CD4-positive, CD25-positive, alpha-beta regulatory T cell (primary cell): ENCODE data around the gene CCER1. TPM values are rescaled to one million over a fixed set of nuclear protein-coding genes. Genes with fewer than 3 reads are reported as not detected.

Source experiments
- ATAC-seq, 2 donors: fragments of 150-1000 bp; cut with Tn5 transposase; one replicate each; pipeline ENCODE4 v1.10.0; 2021; ENCODE audit warnings: low read depth in 2 of 2, moderate number of reproducible peaks in 2 of 2, moderate library complexity in 1 of 2
- DNase-seq, 3 donors: peaks; one replicate each; pipeline versions ENCODE4 v3.0.0 to v3.0.0-alpha.2; 2012 to 2022; ENCODE audit warnings: mixed read lengths in 1 of 3
- H3K27ac ChIP-seq: one replicate; pipeline ENCODE4 v1.7.0; 2013; ENCODE audit warnings: mild to moderate bottlenecking, low read length; ENCODE audit not compliant: insufficient read depth, poor library complexity, severe bottlenecking
- H3K27me3 ChIP-seq: one replicate; pipeline ENCODE4 v1.7.0; 2013; ENCODE audit warnings: low read length; ENCODE audit not compliant: control insufficient read depth, insufficient read depth
- H3K36me3 ChIP-seq: one replicate; pipeline ENCODE4 v1.7.0; 2013; ENCODE audit warnings: mild to moderate bottlenecking, low read length, moderate library complexity; ENCODE audit not compliant: control insufficient read depth, insufficient read depth
- H3K4me1 ChIP-seq: 2 replicates; pipeline ENCODE4 v1.7.0; 2013; ENCODE audit warnings: mild to moderate bottlenecking, low read length; ENCODE audit not compliant: insufficient read depth, control insufficient read depth, poor library complexity, severe bottlenecking
- H3K4me3 ChIP-seq: one replicate; pipeline ENCODE4 v1.7.0; 2013; ENCODE audit warnings: low read depth, mild to moderate bottlenecking, low read length, moderate library complexity
- H3K9me3 ChIP-seq, 2 experiments: 1 replicate in 1 of 2; 2 replicates in 1 of 2; pipeline ENCODE4 v1.7.0; 2013; ENCODE audit warnings: low read length in 2 of 2, mild to moderate bottlenecking in 1 of 2, moderate library complexity in 1 of 2; ENCODE audit not compliant: control insufficient read depth in 2 of 2
- H3K27ac Mint-ChIP-seq, 3 donors: one replicate each; pipeline ENCODE4 v1.8.0; 2020 to 2022; ENCODE audit warnings: mild to moderate bottlenecking in 3 of 3, mixed read lengths in 3 of 3, moderate library complexity in 2 of 3
- H3K27me3 Mint-ChIP-seq: one replicate; pipeline ENCODE4 v1.8.0; 2022; ENCODE audit warnings: mild to moderate bottlenecking, mixed read lengths
- H3K36me3 Mint-ChIP-seq: one replicate; pipeline ENCODE4 v1.8.0; 2020; ENCODE audit warnings: mixed read lengths
- H3K4me1 Mint-ChIP-seq, 4 donors: one replicate each; pipeline ENCODE4 v1.8.0; 2020 to 2022; ENCODE audit warnings: mixed read lengths in 4 of 4, mild to moderate bottlenecking in 1 of 4
- H3K4me3 Mint-ChIP-seq, 4 donors: one replicate each; pipeline ENCODE4 v1.8.0; 2020 to 2022; ENCODE audit warnings: mild to moderate bottlenecking in 4 of 4, mixed read lengths in 4 of 4, moderate library complexity in 3 of 4
- H3K9me3 Mint-ChIP-seq, 7 donors: one replicate each; pipeline ENCODE4 v1.8.0; 2020 to 2022; ENCODE audit warnings: mixed read lengths in 7 of 7, mild to moderate bottlenecking in 3 of 7, moderate library complexity in 2 of 7
- polyA plus RNA-seq, 4 donors: library from polyadenylated mRNA; unstranded; fragments of 300-500 nt; fragmentation: Illumina TruSeq; gene quantifications; one replicate each; pipeline ENCODE4 v1.2.3, GENCODE V29; 2021
- total RNA-seq: library from RNA; stranded (reverse); gene quantifications from one replicate; pipeline ENCODE4 v1.2.3, GENCODE V29; 2022

Gene CCER1
- total and polyA plus RNA-seq, 5 donors from 2014 or later, result not detected

- H3K36me3 Mint-ChIP-seq, result no peaks in the 10 kb centered on the region
- peaks cover 9% of the 10 kb centered on the region for H3K27me3 Mint-ChIP-seq
- Histone ChIP-seq H3K36me3 (no peaks in the 10 kb centered on the region), H3K9me3 (no peaks in the 10 kb centered on the region), H3K27ac (no peak overlapping the region), H3K4me3 (no peak overlapping the region), H3K4me1 (no peaks in the 10 kb centered on the region), H3K27me3 (peaks cover 2% of the 10 kb centered on the region)
- no peak overlapping the region for H3K4me3 Mint-ChIP-seq
- peak in 1 of 2 donors; percentile 25 for ATAC-seq
- peak in 1 of 3 donors; percentile 34 for DNase-seq
- peaks cover 0 to 1% (median 0%) of the 10 kb centered on the region in 7 donors for H3K9me3 Mint-ChIP-seq
- no peak overlapping the region for H3K27ac Mint-ChIP-seq
- H3K4me1 Mint-ChIP-seq, result no peaks in the 10 kb centered on the region
These were observed 23.3 kb upstream of the CCER1 start for GRCh38 chr12:90978117-90978770.

GRCh38 chr12:90977224-90977623, 22.2 kb upstream of the CCER1 start:
- Histone ChIP-seq H3K36me3 (no peaks in the 10 kb centered on the region), H3K27me3 (peaks cover 2% of the 10 kb centered on the region), H3K27ac (no peak overlapping the region), H3K4me1 (no peaks in the 10 kb centered on the region), H3K9me3 (no peaks in the 10 kb centered on the region), H3K4me3 (no peak overlapping the region)
- no peak for DNase-seq
- no peak overlapping the region for H3K27ac Mint-ChIP-seq
- no peaks in the 10 kb centered on the region for H3K9me3 Mint-ChIP-seq
- no peak overlapping the region for H3K4me3 Mint-ChIP-seq
- no peak for ATAC-seq
- H3K27me3 Mint-ChIP-seq, result peaks cover 9% of the 10 kb centered on the region
- no peaks in the 10 kb centered on the region for H3K4me1 Mint-ChIP-seq
- H3K36me3 Mint-ChIP-seq, result no peaks in the 10 kb centered on the region

- H3K9me3 ChIP-seq, result no peaks in the 10 kb centered on the region
- no peak overlapping the region for H3K27ac ChIP-seq
- no peak overlapping the region for H3K4me3 Mint-ChIP-seq
- peaks cover 15% of the 10 kb centered on the region for H3K27me3 Mint-ChIP-seq
- no peak for ATAC-seq
- no peaks in the 10 kb centered on the region for H3K9me3 Mint-ChIP-seq
- H3K27me3 ChIP-seq, result peaks cover 2% of the 10 kb centered on the region
- H3K36me3 ChIP-seq, result no peaks in the 10 kb centered on the region
- no peaks in the 10 kb centered on the region for H3K4me1 ChIP-seq
- H3K4me3 ChIP-seq, result no peak overlapping the region
- H3K27ac Mint-ChIP-seq, result no peak overlapping the region
- no peaks in the 10 kb centered on the region for H3K36me3 Mint-ChIP-seq
- no peak for DNase-seq
- no peaks in the 10 kb centered on the region for H3K4me1 Mint-ChIP-seq
These were observed 19.3 kb upstream of the CCER1 start for GRCh38 chr12:90974286-90974685.

GRCh38 chr12:90972226-90972625, 17.2 kb upstream of the CCER1 start:
- Histone ChIP-seq H3K27me3 (peaks cover 2% of the 10 kb centered on the region), H3K4me3 (no peak overlapping the region), H3K4me1 (no peaks in the 10 kb centered on the region), H3K36me3 (no peaks in the 10 kb centered on the region), H3K9me3 (no peaks in the 10 kb centered on the region), H3K27ac (no peak overlapping the region)
- Mint-ChIP-seq H3K4me3 (no peak overlapping the region), H3K4me1 (no peaks in the 10 kb centered on the region), H3K9me3 (no peaks in the 10 kb centered on the region), H3K36me3 (no peaks in the 10 kb centered on the region), H3K27ac (no peak overlapping the region), H3K27me3 (peaks cover 20% of the 10 kb centered on the region)
- no peak for DNase-seq
- ATAC-seq, result no peak

- H3K27me3 Mint-ChIP-seq, result peaks cover 20% of the 10 kb centered on the region
- Histone ChIP-seq H3K4me1 (no peaks in the 10 kb centered on the region), H3K4me3 (no peak overlapping the region), H3K27me3 (peaks cover 2% of the 10 kb centered on the region), H3K9me3 (no peaks in the 10 kb centered on the region), H3K27ac (no peak overlapping the region), H3K36me3 (no peaks in the 10 kb centered on the region)
- H3K36me3 Mint-ChIP-seq, result no peaks in the 10 kb centered on the region
- H3K4me1 Mint-ChIP-seq, result no peaks in the 10 kb centered on the region
- H3K4me3 Mint-ChIP-seq, result no peak overlapping the region
- no peak overlapping the region for H3K27ac Mint-ChIP-seq
- no peaks in the 10 kb centered on the region for H3K9me3 Mint-ChIP-seq
- ATAC-seq, result no peak
- DNase-seq, result no peak
These were observed 15.9 kb upstream of the CCER1 start for GRCh38 chr12:90970911-90971310.

GRCh38 chr12:90970471-90970870, 15.5 kb upstream of the CCER1 start:
- H3K27me3 ChIP-seq, result peaks cover 2% of the 10 kb centered on the region
- no peak for ATAC-seq

GRCh38 chr12:90969851-90970250, 14.9 kb upstream of the CCER1 start:
- no peaks in the 10 kb centered on the region for H3K36me3 Mint-ChIP-seq
- no peak for ATAC-seq
- H3K27ac Mint-ChIP-seq, result no peak overlapping the region
- H3K27me3 Mint-ChIP-seq, result peaks cover 20% of the 10 kb centered on the region
- Histone ChIP-seq H3K9me3 (no peaks in the 10 kb centered on the region), H3K27me3 (peaks cover 2% of the 10 kb centered on the region), H3K4me1 (no peaks in the 10 kb centered on the region), H3K27ac (no peak overlapping the region), H3K4me3 (no peak overlapping the region), H3K36me3 (no peaks in the 10 kb centered on the region)
- H3K4me1 Mint-ChIP-seq, result no peaks in the 10 kb centered on the region
- no peak for DNase-seq
- no peaks in the 10 kb centered on the region for H3K9me3 Mint-ChIP-seq
- no peak overlapping the region for H3K4me3 Mint-ChIP-seq

More at GRCh38 chr12:90970471-90970870, 15.5 kb upstream of the CCER1 start:
- Mint-ChIP-seq H3K4me1 (no peaks in the 10 kb centered on the region), H3K36me3 (no peaks in the 10 kb centered on the region), H3K27ac (no peak overlapping the region), H3K4me3 (no peak overlapping the region), H3K27me3 (peaks cover 20% of the 10 kb centered on the region), H3K9me3 (no peaks in the 10 kb centered on the region)
- Histone ChIP-seq H3K27ac (no peak overlapping the region), H3K9me3 (no peaks in the 10 kb centered on the region), H3K4me1 (no peaks in the 10 kb centered on the region), H3K36me3 (no peaks in the 10 kb centered on the region), H3K4me3 (no peak overlapping the region)
- no peak for DNase-seq

GRCh38 chr12:90969346-90969745, 14.4 kb upstream of the CCER1 start:
- H3K27me3 Mint-ChIP-seq, result peaks cover 15% of the 10 kb centered on the region
- Histone ChIP-seq H3K4me3 (no peak overlapping the region), H3K4me1 (no peaks in the 10 kb centered on the region), H3K27ac (no peak overlapping the region), H3K9me3 (no peaks in the 10 kb centered on the region), H3K27me3 (peaks cover 2% of the 10 kb centered on the region), H3K36me3 (no peaks in the 10 kb centered on the region)
- no peak for DNase-seq
- no peak for ATAC-seq
- H3K4me1 Mint-ChIP-seq, result no peaks in the 10 kb centered on the region
- H3K4me3 Mint-ChIP-seq, result no peak overlapping the region
- no peaks in the 10 kb centered on the region for H3K9me3 Mint-ChIP-seq
- H3K27ac Mint-ChIP-seq, result no peak overlapping the region
- no peaks in the 10 kb centered on the region for H3K36me3 Mint-ChIP-seq
